GM12878 (cell line): Measurements from ENCODE around the gene KMO. TPM values are rescaled to one million over a fixed set of nuclear protein-coding genes. Genes with fewer than 3 reads are reported as not detected.

Experiments
- ATAC-seq: fragments of 200-7000 bp; cut with Tn5 transposase; 3 replicates; pipeline ENCODE4 v1.9.1; 2020; ENCODE audit warnings: mild to moderate bottlenecking, moderate library complexity
- BruUV-seq: library from RNA; stranded (reverse); fragments of 400-500 nt; replicated peaks from 2 replicates; lab custom pipeline; 2021; lab: Mats Ljungman, UMichigan
- CTCF ChIA-PET: fragments of 300-600 bp; sonication (Branson Sonifier 250); formaldehyde crosslinking; extraction: SDS; loops from one replicate; lab custom pipeline; 2021; ENCODE audit warnings: inconsistent platforms; lab: Yijun Ruan, JAX
- POLR2A ChIA-PET: fragments of 350-600 bp; formaldehyde crosslinking; extraction: SDS; loops from one replicate; lab custom pipeline; 2021; ENCODE audit warnings: inconsistent platforms; lab: Charles Lee
- RAD21 ChIA-PET: fragments of 300-600 bp; sonication (Branson Sonifier 250); formaldehyde crosslinking; loops from one replicate; lab custom pipeline; 2023; ENCODE audit warnings: antibody characterized with exemption; ENCODE audit not compliant: unreplicated experiment; lab: Charles Lee
- SMC1A ChIA-PET: fragments of 300-600 bp; sonication (Branson Sonifier 250); formaldehyde crosslinking; loops from one replicate; lab custom pipeline; 2023; ENCODE audit not compliant: unreplicated experiment, uncharacterized antibody; lab: Charles Lee
- DNase-seq: peaks from one replicate; pipeline ENCODE4 v3.0.0-alpha.2; 2011; ENCODE audit warnings: low read depth, low spot score
- FAIRE-seq: peaks from 3 replicates; lab custom pipeline; 2011; peaks lifted over from hg19 to GRCh38; lab: Jason Lieb, UNC
- H2AFZ ChIP-seq: 2 replicates; pipeline ENCODE4 v1.6.0; 2011; ENCODE audit warnings: low read depth, low read length, control low read depth; ENCODE audit not compliant: control insufficient read depth
- H3K27ac ChIP-seq: 2 replicates; pipeline ENCODE4 v1.5.1; 2011; ENCODE audit warnings: control low read depth; ENCODE audit not compliant: control insufficient read depth, insufficient read depth
- H3K27me3 ChIP-seq, 2 experiments: replicated peaks in 1 of 2; 2 replicates each; pipeline versions ENCODE4 v1.6.0 to v1.6.1; 2011; ENCODE audit warnings: low read length in 1 of 2; ENCODE audit not compliant: control insufficient read depth in 2 of 2, insufficient read depth in 2 of 2
- H3K36me3 ChIP-seq, 2 experiments: 2 replicates each; pipeline ENCODE4 v1.5.1; 2011; ENCODE audit warnings: low read length in 1 of 2; ENCODE audit not compliant: control insufficient read depth in 2 of 2, insufficient read depth in 2 of 2
- H3K4me1 ChIP-seq: 2 replicates; pipeline ENCODE4 v1.6.1; 2011; ENCODE audit warnings: mild to moderate bottlenecking, low read length, moderate library complexity, mixed read lengths; ENCODE audit not compliant: control insufficient read depth, insufficient read depth
- H3K4me2 ChIP-seq: 2 replicates; pipeline ENCODE4 v1.6.0; 2011; ENCODE audit warnings: control low read depth; ENCODE audit not compliant: control insufficient read depth, insufficient read depth
- H3K4me3 ChIP-seq: fragments of 200-600 bp; sonication (generic); 2 replicates; pipeline ENCODE4 v1.5.1; 2016
- H3K79me2 ChIP-seq: 2 replicates; pipeline ENCODE4 v1.6.0; 2011; ENCODE audit warnings: low read length; ENCODE audit not compliant: control insufficient read depth, insufficient read depth
- H3K9ac ChIP-seq: 2 replicates; pipeline ENCODE4 v1.8.0; 2011; ENCODE audit warnings: low read length, control low read depth, mixed read lengths; ENCODE audit not compliant: control insufficient read depth, insufficient read depth
- H3K9me3 ChIP-seq: replicated peaks from 3 replicates; pipeline ENCODE4 v1.5.1; 2011; ENCODE audit warnings: mild to moderate bottlenecking, low read length; ENCODE audit not compliant: control insufficient read depth, insufficient read depth
- H4K20me1 ChIP-seq: 2 replicates; pipeline ENCODE4 v1.6.0; 2011; ENCODE audit not compliant: control insufficient read depth, insufficient read depth
- SIN3A ChIP-seq: IDR thresholded peaks from 2 replicates; pipeline ENCODE4 v1.6.1; 2012; ENCODE audit warnings: low read depth, low read length, improper control_type of control experiment
- WGBS: methylation state at CpG from one replicate; pipeline ENCODE4 v1.1.6; 2016; ENCODE audit warnings: low lambda C conversion rate; ENCODE audit not compliant: insufficient replicate concordance, insufficient coverage; ENCODE audit errors: missing lambda C conversion rate; 5-methylcytosine and 5-hydroxymethylcytosine counted together
- in situ Hi-C: fragments of 300-500 bp; cut with MboI; formaldehyde crosslinking; loops from 9 replicates; pipeline ENCODE4 v1.14.3; 2018; ENCODE audit warnings: mixed read lengths
- intact Hi-C: fragments of 100-400 bp; cut with micrococcal nuclease; formaldehyde crosslinking; loops from one replicate; pipeline ENCODE4 v1.14.2; 2022; ENCODE audit not compliant: unreplicated experiment
- polyA plus RNA-seq, 11 experiments: library from polyadenylated mRNA; depleted of rRNA in 4 of 11; unstranded in 6 of 11; stranded (reverse) in 5 of 11; fragments of >200 nt; fragmentation: Nextera tagmentation in 4 of 11; fragmentation: Illumina TruSeq in 1 of 11; extraction: Ambion mirVana in 4 of 11; extraction: Trizol in 1 of 11; gene quantifications; 1 replicate in 1 of 11; 2 replicates in 10 of 11; pipeline versions ENCODE4 v1.2.1 to v1.2.3, GENCODE V29; 2011 to 2016; ENCODE audit warnings: inconsistent platforms in 2 of 11, missing spikeins in 2 of 11, low read depth in 1 of 11
- total RNA-seq, 4 experiments: library from RNA; depleted of rRNA in 3 of 4; stranded (reverse); fragments of >200 nt in 3 of 4; fragmentation: Illumina TruSeq in 1 of 4; extraction: Trizol in 1 of 4; gene quantifications; 2 replicates each; pipeline versions ENCODE4 v1.2.1 to v1.2.3, GENCODE V29; 2013 to 2021
- TF ChIP-seq, protein P1 (sequence below): IDR thresholded peaks from 2 replicates; pipeline ENCODE4 v1.6.1; 2012; ENCODE audit warnings: improper control_type of control experiment, low read depth, low read length; ENCODE audit not compliant: insufficient replicate concordance

The KMO gene
- total and polyA plus RNA-seq, 10 of the 15 experiments (the other 5 are each of a cell fraction or from before 2014, with no cell fraction given) = 0.68 to 5.9 (median 1.5) TPM

DNA sequence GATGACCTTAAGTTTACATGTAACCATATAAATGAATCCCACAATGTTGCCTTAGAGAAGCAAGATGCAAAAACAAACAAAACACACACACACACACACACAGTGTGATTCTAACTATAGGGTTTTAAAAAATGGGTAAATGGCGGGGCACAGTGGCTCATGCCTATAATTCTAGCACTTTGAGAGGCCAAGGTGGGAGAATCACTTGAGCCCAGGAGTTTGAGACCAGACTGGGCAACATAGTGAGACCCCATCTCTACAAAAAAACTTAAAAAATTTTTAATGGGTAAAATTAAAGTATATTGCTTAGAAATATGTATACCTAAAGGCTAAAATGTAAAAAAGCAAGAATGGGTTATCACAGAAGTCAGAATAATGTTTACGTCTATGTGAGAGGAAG lies 15.8 kb downstream of the KMO start:
- RAD21 ChIA-PET = no interaction called here
- TF ChIP-seq SIN3A = no peak
- TF ChIP-seq, protein P1, sequence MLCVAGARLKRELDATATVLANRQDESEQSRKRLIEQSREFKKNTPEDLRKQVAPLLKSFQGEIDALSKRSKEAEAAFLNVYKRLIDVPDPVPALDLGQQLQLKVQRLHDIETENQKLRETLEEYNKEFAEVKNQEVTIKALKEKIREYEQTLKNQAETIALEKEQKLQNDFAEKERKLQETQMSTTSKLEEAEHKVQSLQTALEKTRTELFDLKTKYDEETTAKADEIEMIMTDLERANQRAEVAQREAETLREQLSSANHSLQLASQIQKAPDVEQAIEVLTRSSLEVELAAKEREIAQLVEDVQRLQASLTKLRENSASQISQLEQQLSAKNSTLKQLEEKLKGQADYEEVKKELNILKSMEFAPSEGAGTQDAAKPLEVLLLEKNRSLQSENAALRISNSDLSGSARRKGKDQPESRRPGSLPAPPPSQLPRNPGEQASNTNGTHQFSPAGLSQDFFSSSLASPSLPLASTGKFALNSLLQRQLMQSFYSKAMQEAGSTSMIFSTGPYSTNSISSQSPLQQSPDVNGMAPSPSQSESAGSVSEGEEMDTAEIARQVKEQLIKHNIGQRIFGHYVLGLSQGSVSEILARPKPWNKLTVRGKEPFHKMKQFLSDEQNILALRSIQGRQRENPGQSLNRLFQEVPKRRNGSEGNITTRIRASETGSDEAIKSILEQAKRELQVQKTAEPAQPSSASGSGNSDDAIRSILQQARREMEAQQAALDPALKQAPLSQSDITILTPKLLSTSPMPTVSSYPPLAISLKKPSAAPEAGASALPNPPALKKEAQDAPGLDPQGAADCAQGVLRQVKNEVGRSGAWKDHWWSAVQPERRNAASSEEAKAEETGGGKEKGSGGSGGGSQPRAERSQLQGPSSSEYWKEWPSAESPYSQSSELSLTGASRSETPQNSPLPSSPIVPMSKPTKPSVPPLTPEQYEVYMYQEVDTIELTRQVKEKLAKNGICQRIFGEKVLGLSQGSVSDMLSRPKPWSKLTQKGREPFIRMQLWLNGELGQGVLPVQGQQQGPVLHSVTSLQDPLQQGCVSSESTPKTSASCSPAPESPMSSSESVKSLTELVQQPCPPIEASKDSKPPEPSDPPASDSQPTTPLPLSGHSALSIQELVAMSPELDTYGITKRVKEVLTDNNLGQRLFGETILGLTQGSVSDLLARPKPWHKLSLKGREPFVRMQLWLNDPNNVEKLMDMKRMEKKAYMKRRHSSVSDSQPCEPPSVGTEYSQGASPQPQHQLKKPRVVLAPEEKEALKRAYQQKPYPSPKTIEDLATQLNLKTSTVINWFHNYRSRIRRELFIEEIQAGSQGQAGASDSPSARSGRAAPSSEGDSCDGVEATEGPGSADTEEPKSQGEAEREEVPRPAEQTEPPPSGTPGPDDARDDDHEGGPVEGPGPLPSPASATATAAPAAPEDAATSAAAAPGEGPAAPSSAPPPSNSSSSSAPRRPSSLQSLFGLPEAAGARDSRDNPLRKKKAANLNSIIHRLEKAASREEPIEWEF = no peak
- Histone ChIP-seq H3K27ac (no peak overlapping the region), H4K20me1 (no peaks in the 10 kb centered on the region), H3K4me2 (no peak overlapping the region), H3K36me3 (no peaks in the 10 kb centered on the region), H3K9ac (no peak overlapping the region), H3K9me3 (no peaks in the 10 kb centered on the region), H3K4me3 (no peak overlapping the region), H2AFZ (no peak overlapping the region), H3K27me3 (no peaks in the 10 kb centered on the region), H3K79me2 (no peaks in the 10 kb centered on the region), H3K4me1 (peaks cover 6% of the 10 kb centered on the region)
- no TSS peak for BruUV-seq
- WGBS = 71% methylated on average over 2 of the region's 2 CpGs
- ATAC-seq (no peak), FAIRE-seq (no peak), DNase-seq (no peak)
- POLR2A ChIA-PET = no interaction called here
- intact Hi-C loops (no loop called here), in situ Hi-C loops (no loop called here)
- SMC1A ChIA-PET = no interaction called here
- CTCF ChIA-PET = no interaction called here
